ENCODE measurements around the gene RMI2.
"Not testable (repeated sequence)": the region's sequence is repeated elsewhere in the genome, so short reads cannot be mapped to it uniquely, and the experiment has no call there.

Gene RMI2

GRCh38 chr16:11356573-11357331 is 11.5 kb downstream of the RMI2 start:
- DNase-seq: no peak

- DNase-seq: no peak
These were observed 13.3 kb downstream of the RMI2 start for GRCh38 chr16:11358531-11358930.

DNA sequence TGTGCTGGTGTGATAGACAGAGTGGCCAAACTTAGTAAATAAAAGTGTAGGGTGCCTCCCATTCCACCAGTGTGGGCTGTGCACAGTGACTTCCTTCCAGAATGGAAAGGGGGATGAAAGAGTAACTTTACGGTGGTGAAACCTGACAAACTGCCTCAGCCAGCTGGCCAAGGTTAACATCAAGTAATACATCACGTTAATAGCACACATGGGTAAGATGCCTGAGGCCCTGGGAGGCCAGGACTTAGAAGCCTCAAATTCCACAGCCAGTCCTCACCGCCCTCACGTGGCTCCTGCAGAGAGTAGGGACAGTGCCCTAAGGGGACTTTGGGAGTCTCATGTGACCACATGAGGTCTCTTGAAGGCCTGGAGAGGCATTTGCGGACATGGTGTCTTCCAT is 14.1 kb downstream of the RMI2 start:
- no peak for DNase-seq

DNA sequence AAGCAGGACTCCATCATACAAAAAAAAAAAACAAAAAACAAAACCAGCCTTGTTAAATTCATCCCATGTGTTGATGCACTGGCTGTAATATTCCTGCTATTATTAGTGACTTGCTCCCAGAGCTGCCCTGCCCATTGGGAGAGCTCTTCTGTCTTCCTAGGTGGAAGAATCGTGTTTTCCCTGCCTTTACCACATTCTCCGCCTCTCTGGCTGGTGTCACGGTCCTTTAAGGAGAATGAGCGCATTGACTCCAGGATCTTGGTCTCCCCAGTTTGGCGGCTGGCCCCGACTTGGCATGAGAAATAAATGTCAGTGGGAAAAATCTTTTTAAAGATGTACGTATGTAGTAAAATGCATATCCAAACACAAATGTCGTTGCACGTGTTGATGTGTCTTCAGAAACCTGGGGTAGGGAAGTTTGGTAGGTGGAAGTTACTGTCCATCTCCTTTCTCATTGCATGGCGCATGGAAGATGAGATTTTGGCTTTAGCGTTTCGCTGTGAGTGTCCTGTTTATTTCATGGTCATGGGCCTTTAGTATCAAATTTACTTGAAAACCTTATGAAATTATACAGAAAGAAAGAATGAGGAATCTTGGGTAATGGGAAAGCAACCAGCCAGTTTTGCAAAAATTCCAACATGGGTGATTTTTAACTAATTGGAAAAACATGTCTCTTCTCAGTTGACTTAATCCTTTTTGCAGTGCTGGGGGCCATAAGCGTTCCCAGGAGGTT is 15.5 kb downstream of the RMI2 start:
- no peak for DNase-seq

DNA sequence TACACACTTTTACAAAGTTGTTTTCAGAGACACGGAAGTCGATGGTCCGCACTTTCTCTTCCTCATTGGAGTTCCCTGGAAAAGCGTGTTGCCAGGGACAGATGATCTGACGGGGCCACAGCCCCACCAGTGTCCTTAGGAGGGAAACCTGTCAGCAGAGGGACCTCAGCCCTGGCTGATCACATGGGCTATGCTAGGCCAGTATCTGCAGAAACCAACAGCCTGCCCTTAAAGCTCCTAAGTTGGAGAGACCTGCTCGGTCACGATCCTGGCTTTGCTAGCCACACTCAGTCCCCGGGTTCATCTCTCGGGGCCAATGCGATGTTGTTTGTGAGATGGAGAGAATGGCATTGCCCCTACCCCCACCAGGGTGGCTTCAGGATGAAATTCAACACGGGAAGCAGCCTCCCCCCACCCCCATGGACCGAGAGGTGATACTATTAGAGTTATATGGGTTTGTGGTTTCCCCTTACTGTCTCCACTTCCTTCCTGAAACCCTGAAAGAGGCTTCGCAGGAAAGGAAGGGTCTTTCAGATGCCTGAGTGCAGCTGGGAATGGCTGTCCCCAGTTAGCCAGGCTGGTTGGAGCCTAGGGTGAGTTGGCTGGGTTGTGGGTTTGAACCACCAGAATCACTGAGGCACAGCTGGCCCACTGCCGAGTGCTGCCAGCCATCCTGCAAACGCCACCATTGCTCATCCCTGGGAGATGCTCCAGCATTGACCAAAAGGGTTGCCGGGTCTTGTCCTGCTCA is 16.6 kb downstream of the RMI2 start:
- DNase-seq: no peak

- DNase-seq: no peak
These were observed 18.6 kb downstream of the RMI2 start for GRCh38 chr16:11363927-11364258.

DNA sequence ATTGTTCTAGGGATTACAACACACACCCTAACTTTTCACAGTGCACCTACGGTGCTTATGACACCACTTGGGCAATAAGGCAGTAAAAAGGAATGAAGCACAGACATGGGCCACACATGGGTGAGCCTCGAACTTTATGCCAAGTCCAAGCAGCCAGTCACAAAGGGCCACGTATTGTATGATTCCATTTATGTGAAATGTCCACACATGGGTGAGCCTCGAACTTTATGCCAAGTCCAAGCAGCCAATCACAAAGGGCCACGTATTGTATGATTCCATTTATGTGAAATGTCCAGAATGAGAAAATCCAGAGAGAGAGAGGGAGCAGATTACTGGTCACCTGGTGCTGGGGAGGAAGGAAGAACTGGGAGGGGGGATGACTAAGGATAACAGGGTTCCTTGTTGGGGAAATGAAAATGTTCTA is 22.2 kb downstream of the RMI2 start:
- DNase-seq: no peak

DNA sequence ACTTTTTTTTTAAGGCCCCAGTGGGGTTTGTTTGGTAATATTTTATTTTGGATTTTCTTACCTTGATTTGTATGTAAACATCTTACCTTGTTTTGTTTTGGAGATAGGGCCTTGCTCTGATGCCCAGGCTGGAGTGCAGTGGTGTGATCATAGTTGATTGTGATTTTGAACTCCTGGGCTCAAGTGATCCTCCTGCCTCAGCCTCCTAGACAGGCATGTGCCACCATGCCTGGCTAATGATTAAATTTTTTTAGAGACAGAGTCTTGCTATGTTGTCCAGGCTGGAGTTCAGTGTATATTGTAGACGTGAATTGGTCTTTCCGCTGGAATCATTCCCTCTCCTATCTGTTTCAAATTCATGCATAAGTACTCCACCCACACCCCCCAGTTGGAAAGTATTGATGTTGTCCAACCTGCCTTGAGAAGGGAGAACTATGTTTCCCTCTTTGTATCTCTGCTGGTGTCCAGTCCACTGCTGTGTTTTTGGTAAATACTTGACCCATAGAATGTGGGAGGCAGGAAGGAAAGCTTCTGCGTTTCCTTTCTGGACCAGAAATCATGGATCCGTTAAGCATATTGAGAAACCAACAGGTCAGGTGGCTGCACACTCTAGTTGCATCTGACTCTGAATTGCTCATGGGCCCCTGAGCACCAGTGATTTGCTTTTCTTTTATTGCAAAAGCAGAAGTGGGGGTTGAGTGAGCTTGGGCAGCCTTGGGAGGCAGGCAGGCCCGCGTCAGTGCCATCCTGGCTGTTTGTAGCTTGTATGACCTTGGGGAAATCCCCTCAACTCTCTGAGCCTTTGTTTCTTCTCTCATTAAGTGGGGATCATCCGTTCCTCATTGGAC is 25.0 kb downstream of the RMI2 start:
- DNase-seq: no peak

DNA sequence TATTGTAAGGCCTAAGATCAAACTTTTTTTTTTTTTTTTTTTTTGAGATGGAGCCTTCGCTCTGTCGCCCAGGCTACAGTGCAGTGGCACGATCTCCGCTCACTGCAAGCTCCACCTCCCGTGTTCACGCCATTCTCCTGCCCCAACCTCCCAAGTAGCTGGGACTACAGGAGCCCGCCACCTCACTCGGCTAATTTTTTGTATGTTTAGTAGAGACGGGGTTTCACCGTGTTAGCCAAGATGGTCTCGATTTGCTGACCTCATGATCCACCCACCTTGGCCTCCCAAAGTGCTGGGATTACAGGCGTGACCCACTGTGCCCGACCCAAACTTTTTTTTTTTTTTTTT is 25.6 kb downstream of the RMI2 start:
- DNase-seq: not testable (repeated sequence)

GRCh38 chr16:11372073-11372828 is 27.0 kb downstream of the RMI2 start:
- no peak for DNase-seq

GRCh38 chr16:11372829-11373306 is 27.6 kb downstream of the RMI2 start:
- no peak for DNase-seq

GRCh38 chr16:11374255-11374654 is 29.0 kb downstream of the RMI2 start:
- no peak for DNase-seq

DNA sequence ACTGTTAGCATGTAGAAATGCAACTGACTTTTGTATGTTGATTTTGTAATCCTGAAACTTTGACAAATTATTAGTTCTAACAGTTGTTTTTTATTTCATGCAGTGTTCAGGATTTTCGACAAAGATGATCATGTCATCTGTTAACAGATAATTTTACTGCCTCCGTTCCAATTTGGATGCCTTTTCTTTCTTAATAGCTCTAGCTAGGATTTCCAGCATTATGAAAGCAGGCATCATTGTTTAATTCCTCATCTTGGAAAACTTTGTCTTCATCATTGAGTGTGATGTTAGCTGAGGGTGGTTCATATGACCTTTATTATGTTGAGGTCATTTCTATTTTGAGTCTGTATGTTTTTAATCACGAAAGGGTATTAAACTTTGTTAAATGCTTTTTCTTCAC is 31.9 kb downstream of the RMI2 start:
- no peak for DNase-seq

DNA sequence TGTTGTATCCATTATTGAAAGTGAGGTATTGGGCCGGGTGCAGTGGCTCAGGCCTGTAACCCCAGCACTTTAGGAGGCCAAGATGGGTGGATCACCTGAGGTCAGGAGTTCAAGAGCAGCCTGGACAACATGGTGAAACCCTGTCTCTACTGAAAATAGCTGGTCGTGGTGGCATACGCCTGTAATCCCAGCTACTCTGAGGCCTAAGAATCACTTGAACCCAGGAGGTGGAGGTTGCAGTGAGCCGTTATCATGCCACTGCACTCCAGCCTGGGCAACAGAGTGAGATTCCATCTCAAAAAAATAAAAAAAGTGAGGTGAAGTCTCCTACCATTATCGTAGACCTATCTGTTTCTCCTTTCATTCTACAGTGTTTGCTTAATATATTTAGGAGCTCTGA is 33.7 kb downstream of the RMI2 start:
- not testable (repeated sequence) for DNase-seq

GRCh38 chr16:11379420-11379819 is 34.2 kb downstream of the RMI2 start:
- DNase-seq: no peak

- no peak for DNase-seq
These were observed 35.6 kb downstream of the RMI2 start for GRCh38 chr16:11380836-11381235.

DNA sequence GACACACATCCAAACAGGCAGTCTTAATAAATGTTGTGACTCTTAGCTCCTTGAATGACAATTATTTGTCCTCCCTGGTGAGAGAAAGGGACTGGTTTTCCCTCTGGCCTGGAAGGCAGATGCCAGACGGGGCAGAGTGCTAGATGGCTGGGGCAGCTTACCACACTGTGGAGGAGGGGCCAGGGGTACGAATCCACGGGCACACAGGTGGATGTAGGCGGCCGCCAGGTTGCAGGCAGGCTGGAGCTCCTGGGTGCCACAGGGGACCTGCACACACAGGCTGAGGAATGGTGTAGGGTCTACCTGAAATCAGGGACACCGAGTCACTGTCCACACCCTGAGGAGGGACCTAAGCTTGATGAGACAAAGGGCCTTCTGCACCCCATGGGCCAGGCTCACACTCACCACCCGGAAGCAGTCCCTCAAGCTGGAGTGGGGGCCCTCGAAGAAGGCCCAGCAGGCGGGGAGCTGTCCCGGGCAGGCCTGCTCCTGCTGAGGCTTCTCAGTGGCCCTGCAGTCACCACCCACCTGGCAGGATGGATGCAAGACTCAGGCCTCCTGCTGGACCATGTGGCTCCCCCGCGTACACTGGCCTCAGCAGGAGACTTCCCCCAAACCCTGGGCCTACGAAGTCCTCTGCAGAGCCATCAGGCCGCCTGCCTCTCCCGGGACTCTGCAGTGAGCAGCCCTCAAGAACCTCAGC is 38.4 kb downstream of the RMI2 start:
- no peak for DNase-seq

DNA sequence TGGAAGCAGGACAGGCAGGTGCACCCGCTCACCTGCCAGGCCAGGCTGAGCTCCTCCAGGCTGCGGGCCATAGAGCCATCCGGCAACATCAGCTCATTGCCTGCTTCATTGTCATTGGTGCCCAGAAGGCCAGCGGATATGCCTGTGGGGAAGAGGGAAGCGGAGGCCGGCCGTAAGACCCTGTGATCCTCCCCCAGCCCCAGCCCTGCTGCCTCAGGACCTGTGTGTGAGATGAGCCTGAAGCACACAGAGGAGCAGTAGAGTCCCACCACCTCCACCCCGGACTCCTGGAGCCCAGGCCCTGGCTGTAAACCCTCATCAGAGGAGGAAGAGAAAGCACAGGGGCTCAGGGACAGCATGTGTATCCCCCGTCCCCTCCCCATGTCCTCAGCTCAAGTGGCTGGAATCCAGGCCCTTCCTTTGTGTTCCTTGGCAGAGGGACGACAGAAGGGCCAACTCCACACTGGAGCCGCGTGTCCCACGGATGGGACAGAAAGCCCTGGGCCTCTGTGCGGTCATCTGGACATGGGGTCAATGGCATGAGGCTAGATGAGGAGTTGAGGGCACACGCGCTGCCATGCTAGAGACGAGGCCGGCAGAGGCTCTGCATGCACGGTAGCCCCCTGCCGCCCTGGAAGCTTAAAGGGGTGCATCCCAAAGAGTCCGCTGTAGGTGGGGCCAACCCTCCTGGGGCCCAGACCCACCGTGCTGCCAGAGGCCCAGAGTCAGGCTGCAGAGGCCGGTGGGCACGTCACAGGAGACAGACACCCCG is 39.1 kb downstream of the RMI2 start:
- no peak for DNase-seq

DNA sequence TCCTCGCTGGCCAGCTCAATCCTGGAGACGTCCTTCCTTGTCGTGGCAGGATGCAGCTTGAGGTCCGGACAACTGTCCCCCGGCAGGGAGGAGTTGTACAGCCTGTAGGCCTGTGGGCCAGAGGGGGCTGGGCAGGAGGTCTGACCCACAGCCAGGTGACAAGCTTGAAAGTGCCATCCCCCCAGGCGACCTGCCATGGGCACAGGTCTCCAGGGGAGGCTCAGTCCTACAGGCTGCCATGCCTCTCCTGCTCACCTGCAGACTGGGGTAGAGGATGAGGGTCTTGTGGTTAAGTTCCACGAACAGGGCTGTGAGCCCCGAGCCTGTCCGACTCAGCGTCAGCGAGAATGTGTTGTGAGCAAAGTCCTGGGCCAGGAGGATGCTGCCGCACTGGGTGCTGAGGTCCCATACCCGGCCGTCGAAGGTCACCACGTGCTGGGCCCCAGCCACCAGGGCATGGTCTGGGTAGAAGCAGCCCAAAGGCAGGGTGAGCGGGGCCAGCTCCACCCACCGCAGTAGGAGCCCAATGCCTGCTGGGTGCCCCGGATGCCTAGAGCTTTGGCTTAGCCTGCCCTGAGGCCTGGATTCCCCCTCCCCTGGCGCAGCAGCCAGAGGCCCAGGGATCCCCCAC is 39.8 kb downstream of the RMI2 start:
- DNase-seq: no peak

GRCh38 chr16:11386054-11386680 is 40.9 kb downstream of the RMI2 start:
- DNase-seq: no peak
